Measurements from ENCODE around the gene GRIK3.

GRIK3 gene

GRCh38 chr1:36971852-36972618 lies 62.3 kb downstream of the GRIK3 start:
- in situ Hi-C loops (cut with MboI; ENCODE audit: low pct_unique_long_range_greater_than_20kb, low sequenced_read_pairs, unreplicated experiment): no loop called here
- DNase-seq (ENCODE audit: low spot score): no peak
- no peak for TF ChIP-seq CTCF (IDR thresholded peaks at IDR 0.05; ENCODE audit: extremely low read depth, insufficient read depth, missing control alignments)

GRCh38 chr1:36968730-36969129 lies 65.6 kb downstream of the GRIK3 start:
- no peak for TF ChIP-seq CTCF (IDR thresholded peaks at IDR 0.05; ENCODE audit: extremely low read depth, insufficient read depth, missing control alignments)
- in situ Hi-C loops (cut with MboI; ENCODE audit: low pct_unique_long_range_greater_than_20kb, low sequenced_read_pairs, unreplicated experiment): no loop called here
- no peak for DNase-seq (ENCODE audit: low spot score)

- in situ Hi-C loops (cut with MboI; ENCODE audit: low pct_unique_long_range_greater_than_20kb, low sequenced_read_pairs, unreplicated experiment): no loop called here
- no peak for TF ChIP-seq CTCF (IDR thresholded peaks at IDR 0.05; ENCODE audit: extremely low read depth, insufficient read depth, missing control alignments)
- no peak for DNase-seq (ENCODE audit: low spot score)
These were observed 68.1 kb downstream of the GRIK3 start for GRCh38 chr1:36966242-36966641.

- TF ChIP-seq CTCF (IDR thresholded peaks at IDR 0.05; ENCODE audit: extremely low read depth, insufficient read depth, missing control alignments): no peak
- DNase-seq (ENCODE audit: low spot score): no peak
- in situ Hi-C loops (cut with MboI; ENCODE audit: low pct_unique_long_range_greater_than_20kb, low sequenced_read_pairs, unreplicated experiment): no loop called here
These were observed 68.8 kb downstream of the GRIK3 start for GRCh38 chr1:36965275-36966159.

- no peak for DNase-seq (ENCODE audit: low spot score)
- no peak for TF ChIP-seq CTCF (IDR thresholded peaks at IDR 0.05; ENCODE audit: extremely low read depth, insufficient read depth, missing control alignments)
- in situ Hi-C loops (cut with MboI; ENCODE audit: low pct_unique_long_range_greater_than_20kb, low sequenced_read_pairs, unreplicated experiment): no loop called here
These were observed 69.5 kb downstream of the GRIK3 start for GRCh38 chr1:36964830-36965229.

- no peak for DNase-seq (ENCODE audit: low spot score)
- TF ChIP-seq CTCF (IDR thresholded peaks at IDR 0.05; ENCODE audit: extremely low read depth, insufficient read depth, missing control alignments): no peak
- in situ Hi-C loops (cut with MboI; ENCODE audit: low pct_unique_long_range_greater_than_20kb, low sequenced_read_pairs, unreplicated experiment): no loop called here
These were observed 71.3 kb downstream of the GRIK3 start for GRCh38 chr1:36963006-36963405.
